ENCODE data around the gene ZNF805.
A peak's percentile ranks its signal among the peaks of the same experiment; 100 is the strongest.
"Not testable (repeated sequence)": the region's sequence is repeated elsewhere in the genome, so short reads cannot be mapped to it uniquely, and the experiment has no call there.

The ZNF805 gene

DNA sequence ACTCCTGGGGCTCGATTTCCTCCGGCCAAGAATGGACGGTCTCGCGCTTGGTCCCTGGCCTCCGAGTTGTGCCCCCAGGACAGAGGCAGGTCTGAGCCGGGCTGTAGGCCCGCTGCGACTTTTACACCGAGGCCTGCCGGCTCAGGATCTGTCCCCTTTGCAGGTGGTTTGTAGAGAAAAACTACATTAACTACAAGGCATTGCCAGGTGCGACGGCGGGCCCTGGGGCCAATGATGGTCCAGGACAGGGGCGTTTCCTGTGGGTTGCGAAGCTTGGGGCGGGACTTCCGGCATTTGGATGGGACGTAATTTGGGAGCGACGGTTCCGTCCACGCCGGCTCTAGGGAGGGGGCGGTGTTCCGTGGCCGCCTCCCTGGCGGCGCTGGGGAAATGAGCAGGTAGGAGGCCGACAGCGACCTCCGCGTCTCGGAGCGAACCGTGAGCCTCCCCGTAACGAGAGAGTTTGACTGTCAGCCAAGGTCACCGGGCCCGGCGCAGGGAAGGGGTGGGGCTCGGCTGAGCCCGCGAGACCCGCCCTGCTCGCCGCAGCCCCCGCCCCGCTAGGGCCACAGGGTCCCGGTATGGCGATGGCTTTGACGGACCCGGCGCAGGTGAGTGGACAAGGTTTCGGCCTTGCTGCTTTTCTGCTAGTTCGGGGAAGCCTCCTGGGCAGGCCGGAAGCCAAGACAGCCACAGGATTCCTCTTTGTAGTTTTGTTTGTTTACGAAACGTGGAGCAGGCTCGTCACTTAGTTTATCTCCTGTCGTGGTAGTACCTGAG is at the start of gene ZNF805:
Gene ZNF805, plus strand, starts transcription at position 322 of the 780 bp plus-strand sequence. Its CDS starts 260 bp downstream, at position 582.
- DNase-seq: peak; percentile 96

DNA sequence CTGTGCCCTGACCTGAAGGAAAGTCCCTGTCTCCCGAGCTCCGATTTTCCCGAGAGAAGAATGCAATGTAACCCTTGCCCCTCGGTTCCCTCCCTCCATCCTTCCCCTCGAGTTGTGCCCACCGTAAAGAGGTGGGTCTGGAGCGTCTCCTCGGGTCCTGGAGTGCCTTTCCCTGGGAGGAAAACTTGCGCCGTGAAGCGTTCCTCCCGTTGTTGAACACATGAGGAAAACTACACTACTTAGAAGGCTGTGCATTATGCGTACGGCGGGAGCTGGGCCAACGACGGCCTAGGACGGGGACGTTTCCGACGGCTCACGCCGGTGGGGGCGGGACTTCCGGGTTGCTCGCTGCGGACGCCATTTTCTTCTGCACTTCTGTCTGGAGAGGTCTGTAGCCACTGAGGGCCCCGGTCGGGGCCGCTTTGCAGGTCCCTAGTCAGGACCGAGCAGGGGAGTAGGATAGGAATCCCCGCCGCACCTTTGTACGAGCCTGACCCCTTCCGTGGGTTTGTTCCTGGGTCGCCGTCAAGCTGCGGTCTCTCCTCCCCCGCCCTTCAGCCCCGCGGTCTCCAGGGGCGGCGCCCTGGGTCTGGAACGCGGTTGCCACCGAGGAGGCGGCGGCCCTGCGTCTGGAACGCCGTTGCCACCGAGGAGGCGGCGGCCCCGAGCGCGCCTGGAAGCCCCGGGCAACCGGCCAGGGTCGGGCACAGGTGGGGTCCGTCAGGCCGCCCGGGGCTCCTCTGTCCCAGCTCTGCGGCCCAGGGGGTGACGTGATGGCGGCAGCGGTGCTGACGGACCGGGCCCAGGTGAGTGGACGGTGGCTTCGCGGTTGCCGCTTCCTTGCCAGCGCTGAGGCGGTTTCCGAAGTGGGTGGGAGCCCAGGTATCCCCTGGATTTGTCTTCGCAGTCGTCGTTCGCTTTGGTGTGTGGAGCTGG is 49.0 kb upstream of the ZNF805 start, which contains the start of gene ZNF264:
Gene ZNF264, plus strand, starts transcription at position 360 of the 936 bp plus-strand sequence. Its CDS starts 414 bp downstream, at position 774.
- peak; percentile 93 for DNase-seq

GRCh38 chr19:57192077-57192420 is 48.4 kb upstream of the ZNF805 start:
- no peak for DNase-seq

DNA sequence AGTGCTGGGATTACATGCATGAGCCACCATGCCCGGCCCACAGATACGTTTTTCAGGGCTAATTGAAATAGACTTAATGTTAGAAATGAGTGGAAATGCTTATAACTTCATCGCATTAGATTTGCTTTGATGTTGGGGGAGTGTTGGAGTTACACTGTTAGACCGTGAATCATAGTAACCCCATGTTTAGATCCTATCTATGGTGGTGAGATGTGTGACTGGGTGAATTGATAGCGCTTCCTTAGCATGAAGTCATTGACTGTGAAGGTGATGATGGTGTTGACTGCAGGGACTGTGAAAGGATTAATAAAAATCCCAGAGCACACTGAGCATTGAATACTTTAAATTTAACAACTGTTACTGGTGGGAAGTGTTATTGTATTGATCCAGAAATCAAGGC is 47.4 kb upstream of the ZNF805 start:
- DNase-seq: no peak

GRCh38 chr19:57197874-57198273 is 42.6 kb upstream of the ZNF805 start:
- DNase-seq: not testable (repeated sequence)

DNA sequence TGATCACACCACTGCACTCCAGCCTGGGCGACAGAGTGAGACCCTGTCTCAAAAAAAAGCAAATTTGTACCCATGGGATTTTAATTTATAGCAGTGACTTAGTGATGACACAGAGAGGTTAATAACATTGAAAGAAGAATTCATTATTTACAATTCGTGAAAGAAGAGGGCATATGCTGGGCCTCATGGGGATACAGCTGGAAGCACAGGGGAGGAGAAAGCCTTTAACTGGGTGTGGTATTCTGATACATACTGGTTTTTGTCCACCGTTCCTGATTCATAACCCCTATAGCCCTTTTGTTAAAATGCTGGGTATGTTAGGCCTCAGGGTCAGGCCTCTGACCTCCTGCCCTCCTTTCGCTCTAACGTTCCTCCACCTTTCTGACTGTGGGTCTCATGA is 38.3 kb upstream of the ZNF805 start:
- no peak for DNase-seq

DNA sequence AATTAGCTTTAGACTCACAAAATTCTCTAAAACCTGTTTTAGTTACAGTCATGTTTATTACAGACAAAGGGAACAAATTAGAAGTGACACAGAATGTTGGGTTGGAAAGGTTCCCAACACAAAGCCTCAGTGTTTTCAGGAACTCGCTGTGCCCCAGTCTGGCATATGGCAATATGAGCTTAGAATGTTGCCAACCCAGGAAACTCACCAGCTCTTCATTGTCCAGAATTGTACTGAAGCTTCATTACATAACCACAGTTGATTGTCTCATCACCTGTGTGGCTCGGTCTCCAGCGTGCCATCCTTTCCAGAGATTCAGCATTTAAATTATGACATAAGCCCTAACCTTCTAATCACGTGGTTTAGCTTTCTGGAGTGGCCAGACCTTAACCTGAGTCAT is 30.1 kb upstream of the ZNF805 start:
- no peak for DNase-seq

- no peak for DNase-seq
These were observed 28.3 kb upstream of the ZNF805 start for GRCh38 chr19:57212109-57212508.

DNA sequence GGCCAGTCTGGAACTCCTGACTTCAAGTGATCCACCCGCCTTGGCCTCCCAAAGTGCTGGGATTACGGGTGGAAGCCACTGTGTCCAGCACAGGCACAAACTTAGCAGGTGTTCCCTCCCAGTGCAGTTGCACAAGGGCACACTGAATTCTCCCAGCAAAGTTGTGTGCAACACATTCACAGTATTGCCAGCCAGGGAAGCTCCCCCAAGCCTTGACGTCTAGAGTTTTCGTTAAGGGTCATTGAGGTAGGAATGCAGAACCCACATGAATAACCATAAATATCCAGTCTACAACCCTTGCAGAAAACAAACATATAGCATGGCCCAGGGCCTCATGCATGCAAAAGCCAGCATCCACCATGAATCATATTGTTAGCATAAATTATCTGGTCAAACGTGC is 12.9 kb upstream of the ZNF805 start:
- DNase-seq: no peak

GRCh38 chr19:57231686-57232085 is 8.7 kb upstream of the ZNF805 start:
- DNase-seq: no peak

- DNase-seq: no peak
These were observed 7.2 kb upstream of the ZNF805 start for GRCh38 chr19:57233207-57233606.

GRCh38 chr19:57239982-57240310 is 486 bp upstream of the ZNF805 start:
- DNase-seq: no peak

DNA sequence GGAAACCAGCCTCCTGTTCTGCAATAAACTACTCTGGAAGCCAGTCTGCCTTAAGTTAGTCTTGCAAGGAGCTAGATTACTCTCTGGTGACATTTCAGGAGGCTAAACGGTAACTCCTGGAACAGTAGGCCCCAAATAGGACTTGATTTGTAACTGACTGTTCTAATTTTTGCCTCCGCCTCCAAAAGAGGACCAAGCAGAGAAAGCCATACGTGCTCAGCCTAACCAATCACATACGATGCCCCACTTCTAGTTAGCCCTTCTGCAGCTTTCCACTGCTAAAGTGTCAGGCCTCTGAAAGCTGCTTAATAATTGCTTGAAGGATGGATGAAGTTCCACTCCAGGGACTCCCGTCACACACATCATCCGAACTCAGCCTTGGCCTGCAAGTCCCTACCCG is 744 bp downstream of the ZNF805 start:
- DNase-seq: peak; percentile 26

DNA sequence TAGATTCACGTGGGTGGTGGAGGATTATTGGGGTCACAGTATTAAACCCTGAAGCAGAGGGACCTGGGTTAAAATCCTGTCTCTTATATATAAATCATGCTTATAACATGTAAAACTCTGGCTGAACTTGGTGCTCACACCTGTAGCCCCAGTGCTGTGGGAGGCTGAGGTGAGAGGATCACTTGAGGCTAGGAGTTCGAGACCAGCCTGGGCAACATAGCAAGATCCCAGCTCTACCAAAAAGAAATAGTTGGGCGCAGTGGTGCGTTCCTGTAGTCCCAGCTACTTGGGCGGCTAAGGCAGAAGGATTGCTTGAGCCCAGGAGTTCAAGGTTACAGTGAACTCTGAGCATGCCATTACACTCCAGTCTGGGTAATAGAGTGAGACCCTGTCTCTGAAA is 2.4 kb downstream of the ZNF805 start:
- no peak for DNase-seq

- DNase-seq: no peak
These were observed 4.1 kb downstream of the ZNF805 start for GRCh38 chr19:57244513-57244912.

- no peak for DNase-seq
These were observed 4.6 kb downstream of the ZNF805 start for GRCh38 chr19:57245066-57245465.

DNA sequence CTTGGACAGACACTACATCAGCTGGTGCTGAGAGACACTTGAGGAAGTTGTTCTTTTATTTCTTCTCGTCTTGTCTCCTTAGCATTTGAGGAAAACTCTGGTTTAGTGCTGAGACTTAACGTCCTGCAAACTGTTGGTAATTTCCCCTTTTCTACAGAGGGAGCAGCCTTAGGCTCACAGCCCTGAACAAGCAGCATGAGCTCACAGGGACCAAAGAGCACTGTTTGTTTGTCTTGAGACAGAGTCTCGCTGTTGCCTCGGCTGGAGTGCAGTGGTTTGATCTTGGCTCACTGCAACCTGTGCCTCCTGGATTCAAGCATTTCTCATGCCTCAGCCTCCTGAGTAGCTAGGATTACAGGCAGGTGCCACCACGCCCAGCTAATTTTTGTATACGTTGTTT is 5.5 kb downstream of the ZNF805 start:
- DNase-seq: no peak

- no peak for DNase-seq
These were observed 8.2 kb downstream of the ZNF805 start for GRCh38 chr19:57248646-57249045.

DNA sequence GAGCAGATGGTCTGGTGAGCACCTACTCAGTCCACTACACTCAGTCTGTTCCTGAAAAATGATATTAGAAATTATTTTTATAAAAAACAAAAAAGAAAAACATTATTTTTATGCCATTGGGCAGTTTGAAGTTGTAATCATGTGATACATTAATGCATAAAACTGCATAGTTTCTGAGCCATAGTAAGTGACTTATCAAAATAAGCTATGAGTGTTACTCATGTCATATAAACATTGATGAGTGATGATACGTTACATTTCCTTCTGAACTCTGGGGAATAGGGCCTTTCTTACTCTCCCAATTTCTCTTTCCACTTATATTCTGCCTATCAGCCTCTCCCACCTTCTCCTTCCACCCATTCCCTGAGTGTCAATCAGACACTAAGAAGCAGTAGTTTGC is 8.9 kb downstream of the ZNF805 start:
- no peak for DNase-seq

- not testable (repeated sequence) for DNase-seq
These were observed 13.3 kb downstream of the ZNF805 start for GRCh38 chr19:57253767-57254166.

DNA sequence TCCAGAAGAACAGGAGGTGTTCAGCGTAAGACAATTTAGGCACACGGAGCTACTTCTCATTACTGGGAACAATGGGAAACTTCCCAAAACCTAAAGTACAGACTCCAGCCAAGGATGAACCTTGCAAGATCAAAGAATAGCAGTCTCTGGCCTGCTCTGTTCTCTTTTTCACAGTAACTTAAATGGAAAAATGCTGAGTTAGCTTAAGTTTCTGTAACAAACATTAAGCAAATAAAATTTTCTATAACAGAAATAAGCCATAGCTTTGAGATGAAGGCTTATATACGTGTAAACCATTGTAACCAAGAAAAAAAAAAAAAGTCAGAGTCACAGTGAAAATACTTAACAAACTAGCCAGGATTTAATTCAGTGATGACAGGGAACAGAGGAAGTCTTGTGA is 21.6 kb downstream of the ZNF805 start:
- no peak for DNase-seq

DNA sequence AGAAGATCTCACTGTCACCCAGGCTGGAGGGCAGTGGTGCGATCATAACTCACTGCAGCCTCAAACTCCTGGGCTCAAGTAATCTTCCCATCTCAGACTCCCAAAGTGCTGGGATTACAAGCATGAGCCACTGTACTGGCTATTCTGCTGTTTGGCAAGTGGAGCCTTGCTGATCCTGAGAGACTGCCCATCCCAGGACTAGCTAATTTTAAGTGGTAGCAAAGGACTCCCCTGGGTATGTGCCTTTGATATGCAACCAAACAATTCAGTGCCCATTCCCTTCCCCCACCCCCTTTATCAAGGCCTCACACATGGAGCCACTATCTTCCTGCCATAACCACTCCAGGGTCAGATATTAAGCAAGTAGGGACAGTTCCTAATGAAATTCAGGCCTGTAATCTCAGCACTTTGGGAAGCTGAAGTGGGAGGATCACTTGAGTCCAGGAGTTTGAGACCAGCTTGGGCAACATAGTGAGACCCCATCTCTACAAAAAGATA is 22.9 kb downstream of the ZNF805 start:
- DNase-seq: no peak

DNA sequence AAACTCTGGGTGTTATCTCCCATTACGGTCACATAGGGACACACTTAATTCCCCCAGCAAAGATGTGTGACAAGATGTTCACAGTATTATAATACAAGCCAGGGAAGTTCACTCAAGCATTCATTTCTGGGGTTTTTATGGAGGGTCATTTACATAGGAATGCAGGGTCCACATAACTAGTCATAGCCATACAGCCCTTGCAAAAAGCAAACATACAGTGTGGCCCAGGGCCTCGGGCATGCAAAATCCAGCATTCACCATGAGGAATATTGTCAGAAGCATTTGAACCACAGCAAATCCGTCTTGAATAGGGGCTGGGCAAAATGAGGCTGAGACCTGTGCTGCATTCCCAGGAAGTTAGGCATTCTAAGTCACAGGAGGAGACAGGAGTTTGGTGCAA is 26.9 kb downstream of the ZNF805 start:
- no peak for DNase-seq
